WTC11 (cell line): ENCODE results near the gene DMD.

ENCODE experiments used
- CREB1 ChIP-seq: sonication (generic); formaldehyde crosslinking; IDR thresholded peaks from 2 replicates; pipeline ENCODE4 v1.8.0; 2023; ENCODE audit warnings: mild to moderate bottlenecking, missing genetic modification reagents
- CTCF ChIP-seq: fragments of 200-600 bp; IDR thresholded peaks from 2 replicates; pipeline ENCODE4 v1.8.0; 2022; ENCODE audit warnings: antibody characterized with exemption
- E2F1 ChIP-seq: sonication (generic); formaldehyde crosslinking; IDR thresholded peaks from 2 replicates; pipeline ENCODE4 v1.8.0; 2022; ENCODE audit warnings: mild to moderate bottlenecking, missing genetic modification reagents
- E2F4 ChIP-seq: sonication (generic); formaldehyde crosslinking; IDR thresholded peaks from 2 replicates; pipeline ENCODE4 v1.8.1; 2022; ENCODE audit warnings: low read depth, mild to moderate bottlenecking, moderate library complexity, missing genetic modification reagents, borderline replicate concordance
- FOXJ3 ChIP-seq: sonication (generic); formaldehyde crosslinking; IDR thresholded peaks from 2 replicates; pipeline ENCODE4 v1.9.0; 2021; ENCODE audit warnings: missing genetic modification reagents, mild to moderate bottlenecking, borderline replicate concordance
- MXD4 ChIP-seq: fragments of 250-450 bp; sonication (Bioruptor Pico); IDR thresholded peaks from 2 replicates; pipeline ENCODE4 v1.8.0; 2021; ENCODE audit warnings: mild to moderate bottlenecking, moderate library complexity, borderline replicate concordance
- MYBL2 ChIP-seq: sonication (generic); formaldehyde crosslinking; IDR thresholded peaks from 2 replicates; pipeline ENCODE4 v1.8.1; 2023; ENCODE audit warnings: mild to moderate bottlenecking, moderate library complexity, missing genetic modification reagents
- NFE2L1 ChIP-seq: sonication (generic); formaldehyde crosslinking; IDR thresholded peaks from 2 replicates; pipeline ENCODE4 v1.8.1; 2023; ENCODE audit warnings: missing genetic modification reagents
- NR1H2 ChIP-seq: sonication (generic); formaldehyde crosslinking; IDR thresholded peaks from 2 replicates; pipeline ENCODE4 v1.9.0; 2021; ENCODE audit warnings: mild to moderate bottlenecking, moderate library complexity, missing genetic modification reagents
- NR2C2 ChIP-seq: sonication (generic); formaldehyde crosslinking; IDR thresholded peaks from 2 replicates; pipeline ENCODE4 v1.8.0; 2022; ENCODE audit warnings: mild to moderate bottlenecking, missing genetic modification reagents
- TF ChIP-seq, protein P1 (sequence below): sonication (generic); formaldehyde crosslinking; IDR thresholded peaks from 2 replicates; pipeline ENCODE4 v1.8.0; 2022; ENCODE audit warnings: missing genetic modification reagents

DNA sequence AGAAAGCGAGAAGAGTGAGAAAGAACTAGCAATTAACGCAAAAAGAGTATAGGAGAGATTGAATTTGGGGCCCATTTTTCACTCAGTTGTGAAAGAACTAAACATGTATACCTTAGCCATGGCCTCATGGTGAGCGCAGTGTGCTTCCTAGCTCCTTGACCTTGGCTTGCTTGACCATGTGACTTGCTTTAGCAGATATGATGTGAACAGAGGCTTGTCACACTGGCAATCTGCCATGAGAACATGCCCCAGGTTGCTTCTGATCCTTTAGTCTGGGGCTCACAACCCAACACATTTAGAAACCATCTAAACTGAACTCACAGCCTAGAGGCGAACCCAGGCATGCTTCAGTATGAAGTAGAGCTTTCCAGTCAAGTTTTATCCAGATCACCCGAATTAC, 1879.4 kb downstream of the DMD start:
- TF ChIP-seq CTCF: no peak
- TF ChIP-seq FOXJ3 (CRISPR knock-in tag): no peak
- TF ChIP-seq MYBL2 (CRISPR knock-in tag): no peak
- TF ChIP-seq NR1H2: no peak
- no peak for TF ChIP-seq E2F4 (CRISPR knock-in tag)
- TF ChIP-seq NR2C2 (CRISPR knock-in tag): no peak
- no peak for TF ChIP-seq NFE2L1 (CRISPR knock-in tag)
- TF ChIP-seq E2F1 (CRISPR knock-in tag): no peak
- TF ChIP-seq, protein P1, sequence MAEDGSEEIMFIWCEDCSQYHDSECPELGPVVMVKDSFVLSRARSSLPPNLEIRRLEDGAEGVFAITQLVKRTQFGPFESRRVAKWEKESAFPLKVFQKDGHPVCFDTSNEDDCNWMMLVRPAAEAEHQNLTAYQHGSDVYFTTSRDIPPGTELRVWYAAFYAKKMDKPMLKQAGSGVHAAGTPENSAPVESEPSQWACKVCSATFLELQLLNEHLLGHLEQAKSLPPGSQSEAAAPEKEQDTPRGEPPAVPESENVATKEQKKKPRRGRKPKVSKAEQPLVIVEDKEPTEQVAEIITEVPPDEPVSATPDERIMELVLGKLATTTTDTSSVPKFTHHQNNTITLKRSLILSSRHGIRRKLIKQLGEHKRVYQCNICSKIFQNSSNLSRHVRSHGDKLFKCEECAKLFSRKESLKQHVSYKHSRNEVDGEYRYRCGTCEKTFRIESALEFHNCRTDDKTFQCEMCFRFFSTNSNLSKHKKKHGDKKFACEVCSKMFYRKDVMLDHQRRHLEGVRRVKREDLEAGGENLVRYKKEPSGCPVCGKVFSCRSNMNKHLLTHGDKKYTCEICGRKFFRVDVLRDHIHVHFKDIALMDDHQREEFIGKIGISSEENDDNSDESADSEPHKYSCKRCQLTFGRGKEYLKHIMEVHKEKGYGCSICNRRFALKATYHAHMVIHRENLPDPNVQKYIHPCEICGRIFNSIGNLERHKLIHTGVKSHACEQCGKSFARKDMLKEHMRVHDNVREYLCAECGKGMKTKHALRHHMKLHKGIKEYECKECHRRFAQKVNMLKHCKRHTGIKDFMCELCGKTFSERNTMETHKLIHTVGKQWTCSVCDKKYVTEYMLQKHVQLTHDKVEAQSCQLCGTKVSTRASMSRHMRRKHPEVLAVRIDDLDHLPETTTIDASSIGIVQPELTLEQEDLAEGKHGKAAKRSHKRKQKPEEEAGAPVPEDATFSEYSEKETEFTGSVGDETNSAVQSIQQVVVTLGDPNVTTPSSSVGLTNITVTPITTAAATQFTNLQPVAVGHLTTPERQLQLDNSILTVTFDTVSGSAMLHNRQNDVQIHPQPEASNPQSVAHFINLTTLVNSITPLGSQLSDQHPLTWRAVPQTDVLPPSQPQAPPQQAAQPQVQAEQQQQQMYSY (CRISPR knock-in tag): no peak
- TF ChIP-seq MXD4 (CRISPR knock-in tag): no peak
- no peak for TF ChIP-seq CREB1 (CRISPR knock-in tag)
